ENCODE data around the gene PNPLA2. TPM values are rescaled to one million over a fixed set of nuclear protein-coding genes. Genes with fewer than 3 reads are reported as not detected.

Gene PNPLA2
- total and polyA plus RNA-seq, 10 of the 15 experiments (the other 5 are each of a cell fraction or from before 2014, with no cell fraction given) = 0.19 to 34.0 (median 8.1) TPM

DNA sequence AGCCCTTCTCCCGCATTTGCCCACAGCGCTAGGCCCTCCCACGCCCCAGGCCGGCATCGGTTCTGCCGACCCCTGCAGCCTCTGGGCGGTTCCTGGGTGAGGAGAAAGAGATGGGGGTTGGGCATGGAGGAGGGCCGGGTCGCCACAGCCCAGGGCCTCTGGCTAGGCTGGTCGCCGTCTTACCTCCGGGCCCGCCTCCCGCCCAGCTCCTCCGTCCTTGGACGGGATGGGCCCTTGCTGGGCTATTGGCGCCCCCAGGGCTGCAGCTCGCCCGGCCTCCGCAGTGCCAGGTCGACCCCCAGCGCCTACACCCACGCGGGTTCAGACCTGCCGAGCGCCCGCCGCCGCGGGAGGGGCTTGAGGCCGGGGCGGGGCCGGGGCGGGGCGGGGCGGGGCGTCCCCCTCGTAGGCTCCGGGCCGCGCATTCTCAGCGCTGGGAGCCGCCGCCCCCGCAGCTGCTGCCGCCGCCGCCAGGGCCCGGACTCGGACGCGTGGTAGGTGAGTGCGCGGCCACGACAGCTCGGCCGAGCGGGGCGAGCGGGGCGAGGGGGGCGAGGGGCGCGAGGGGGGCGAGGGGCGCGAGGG is 13.9 kb downstream of the PNPLA2 start, which contains the start of gene CD151:
Gene CD151 (plus strand): TSS at position 424 of the 585 bp plus-strand sequence. CDS start 3,118 bp downstream, outside the sequence.
- H3K27me3 ChIP-seq (replicated peaks in 1 of 2; ENCODE audit: control insufficient read depth in 2 of 2, insufficient read depth in 2 of 2, low read length in 1 of 2) = no peaks in the 10 kb centered on the region; a peak in 3 of 4 replicates
- TF ChIP-seq, protein P1, sequence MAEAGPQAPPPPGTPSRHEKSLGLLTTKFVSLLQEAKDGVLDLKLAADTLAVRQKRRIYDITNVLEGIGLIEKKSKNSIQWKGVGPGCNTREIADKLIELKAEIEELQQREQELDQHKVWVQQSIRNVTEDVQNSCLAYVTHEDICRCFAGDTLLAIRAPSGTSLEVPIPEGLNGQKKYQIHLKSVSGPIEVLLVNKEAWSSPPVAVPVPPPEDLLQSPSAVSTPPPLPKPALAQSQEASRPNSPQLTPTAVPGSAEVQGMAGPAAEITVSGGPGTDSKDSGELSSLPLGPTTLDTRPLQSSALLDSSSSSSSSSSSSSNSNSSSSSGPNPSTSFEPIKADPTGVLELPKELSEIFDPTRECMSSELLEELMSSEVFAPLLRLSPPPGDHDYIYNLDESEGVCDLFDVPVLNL (IDR thresholded peaks at IDR 0.05; ENCODE audit: low read depth, low read length) = no peak
- TF ChIP-seq, protein P2, sequence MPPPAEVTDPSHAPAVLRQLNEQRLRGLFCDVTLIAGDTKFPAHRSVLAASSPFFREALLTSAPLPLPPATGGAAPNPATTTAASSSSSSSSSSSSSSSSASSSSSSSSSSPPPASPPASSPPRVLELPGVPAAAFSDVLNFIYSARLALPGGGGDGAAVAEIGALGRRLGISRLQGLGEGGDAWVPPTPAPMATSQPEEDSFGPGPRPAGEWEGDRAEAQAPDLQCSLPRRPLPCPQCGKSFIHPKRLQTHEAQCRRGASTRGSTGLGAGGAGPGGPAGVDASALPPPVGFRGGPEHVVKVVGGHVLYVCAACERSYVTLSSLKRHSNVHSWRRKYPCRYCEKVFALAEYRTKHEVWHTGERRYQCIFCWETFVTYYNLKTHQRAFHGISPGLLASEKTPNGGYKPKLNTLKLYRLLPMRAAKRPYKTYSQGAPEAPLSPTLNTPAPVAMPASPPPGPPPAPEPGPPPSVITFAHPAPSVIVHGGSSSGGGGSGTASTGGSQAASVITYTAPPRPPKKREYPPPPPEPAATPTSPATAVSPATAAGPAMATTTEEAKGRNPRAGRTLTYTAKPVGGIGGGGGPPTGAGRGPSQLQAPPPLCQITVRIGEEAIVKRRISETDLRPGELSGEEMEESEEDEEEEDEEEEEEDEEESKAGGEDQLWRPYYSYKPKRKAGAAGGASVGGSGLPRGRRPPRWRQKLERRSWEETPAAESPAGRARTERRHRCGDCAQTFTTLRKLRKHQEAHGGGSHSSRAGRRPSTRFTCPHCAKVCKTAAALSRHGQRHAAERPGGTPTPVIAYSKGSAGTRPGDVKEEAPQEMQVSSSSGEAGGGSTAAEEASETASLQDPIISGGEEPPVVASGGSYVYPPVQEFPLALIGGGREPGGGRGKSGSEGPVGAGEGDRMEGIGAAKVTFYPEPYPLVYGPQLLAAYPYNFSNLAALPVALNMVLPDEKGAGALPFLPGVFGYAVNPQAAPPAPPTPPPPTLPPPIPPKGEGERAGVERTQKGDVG (CRISPR knock-in tag; IDR thresholded peaks at IDR 0.05) = no peak
- no peak for TF ChIP-seq USF2 (IDR thresholded peaks at IDR 0.05; ENCODE audit: borderline replicate concordance, low read depth, low read length)
- TF ChIP-seq ESRRA (IDR thresholded peaks at IDR 0.05; ENCODE audit: low read length) = no peak
- no peak for TF ChIP-seq ZNF207 (IDR thresholded peaks at IDR 0.05; ENCODE audit: borderline replicate concordance)
- peak; percentile 74 for TF ChIP-seq POLR2A (IDR thresholded peaks at IDR 0.05; ENCODE audit: low read depth, low read length)
- TF ChIP-seq KDM1A (IDR thresholded peaks at IDR 0.05; ENCODE audit: borderline replicate concordance) = no peak
- TF ChIP-seq BACH1 (IDR thresholded peaks at IDR 0.05; ENCODE audit: borderline replicate concordance) = no peak
- 0 out of 2 replicates have a peak, but pooled peaks have one; percentile 20 for TF ChIP-seq GATAD2B (conservative IDR thresholded peaks at IDR 0.05; ENCODE audit: low read depth)
- 0 out of 2 replicates have a peak, but pooled peaks have one; percentile 14 for TF ChIP-seq NR2F1 (conservative IDR thresholded peaks at IDR 0.05)
- TF ChIP-seq TCF3 (IDR thresholded peaks at IDR 0.05; ENCODE audit: borderline replicate concordance, insufficient read depth, low read depth, low read length) = no peak
- TF ChIP-seq RB1 (IDR thresholded peaks at IDR 0.05; ENCODE audit: borderline replicate concordance) = no peak
- no peak for TF ChIP-seq PKNOX1 (IDR thresholded peaks at IDR 0.05)
- no peak for TF ChIP-seq ZNF622 (IDR thresholded peaks at IDR 0.05)
- no peak for TF ChIP-seq MYC (IDR thresholded peaks at IDR 0.05; ENCODE audit: insufficient read depth, insufficient read length, insufficient replicate concordance, low read length, severe bottlenecking)
- TF ChIP-seq TBL1XR1 (IDR thresholded peaks at IDR 0.05; ENCODE audit: low read depth, low read length) = no peak
- no peak for TF ChIP-seq NR2C2 (IDR thresholded peaks at IDR 0.05; ENCODE audit: borderline replicate concordance, control insufficient read depth, insufficient read length, low read depth)
- no peak for TF ChIP-seq POLR2AphosphoS5 (IDR thresholded peaks at IDR 0.05; ENCODE audit: low read length)
- no peak for TF ChIP-seq POLR2AphosphoS2 (IDR thresholded peaks at IDR 0.05; ENCODE audit: low read depth, low read length)

More for the DNA sequence above, 13.9 kb downstream of the PNPLA2 start, which contains the start of gene CD151:
- Histone ChIP-seq H3K4me3 (peak within 1 kb of the TSS; percentile 74), H3K4me2 (ENCODE audit: control insufficient read depth, insufficient read depth) (peak within 1 kb of the TSS; percentile 89), H2AFZ (ENCODE audit: control insufficient read depth, low read depth, low read length) (peak within 1 kb of the TSS; percentile 67), H3K9ac (ENCODE audit: control insufficient read depth, insufficient read depth, low read length) (peak within 1 kb of the TSS; percentile 44; the same call in 1 of the 2 replicates), H3K36me3 (ENCODE audit: control insufficient read depth in 2 of 2, insufficient read depth in 2 of 2, low read length in 1 of 2) (peaks cover 0 to 4% of the 10 kb centered on the region in 2 experiments; a peak in 2 of 4 replicates), H3K4me1 (ENCODE audit: control insufficient read depth, insufficient read depth, low read length) (peaks cover 40% of the 10 kb centered on the region), H3K9me3 (replicated peaks; ENCODE audit: control insufficient read depth, insufficient read depth, low read length) (no peaks in the 10 kb centered on the region), H4K20me1 (ENCODE audit: control insufficient read depth, insufficient read depth) (no peaks in the 10 kb centered on the region), H3K79me2 (ENCODE audit: control insufficient read depth, insufficient read depth, low read length) (no peaks in the 10 kb centered on the region), H3K27ac (ENCODE audit: control insufficient read depth, insufficient read depth) (no peak within 1 kb of the TSS)
- ChIA-PET CTCF (no interaction called here), POLR2A (interaction anchor here (0.6 to 1.5 kb wide), 4 partner anchors 13 to 48 kb away, joined by 3 to 5 read pairs (median 4); partner anchors contain the start of gene PNPLA2), SMC1A (ENCODE audit: uncharacterized antibody, unreplicated experiment) (interaction anchor here (0.6 kb wide), 1 partner anchor 21 kb away, joined by 3 read pairs; no protein-coding TSS in a partner anchor), RAD21 (ENCODE audit: unreplicated experiment) (interaction anchor here (0.6 to 1.2 kb wide), 3 partner anchors 11 to 26 kb away, joined by 3 to 9 read pairs (median 5); partner anchors contain the start of gene TSPAN4)
- FAIRE-seq (no peak), DNase-seq (ENCODE audit: low read depth, low spot score) (no peak), ATAC-seq (peak; percentile 52)
- 7% methylated on average over 37 of the region's 67 CpGs for WGBS (ENCODE audit: insufficient coverage, insufficient replicate concordance, low lambda C conversion rate, missing lambda C conversion rate)
- in situ Hi-C loops (cut with MboI) (no loop called here), intact Hi-C loops (cut with micrococcal nuclease; ENCODE audit: unreplicated experiment) (no loop called here)
- BruUV-seq (replicated peaks) = no TSS peak

All from GM12878 (cell line).